ENCODE data around the gene GNB3.
A peak's percentile ranks its signal among the peaks of the same experiment; 100 is the strongest.

GRCh38 chr12:6843118-6843902 lies 2.6 kb downstream of the GNB3 start:
- TF ChIP-seq CTCF (IDR thresholded peaks at IDR 0.05; ENCODE audit: low read depth, low read length, missing input control) (peak; percentile 4), GABPA (IDR thresholded peaks at IDR 0.05 in 1 of 2, conservative IDR thresholded peaks at IDR 0.05 in 1 of 2) (no peak), RAD21 (IDR thresholded peaks at IDR 0.05) (peak in 1 of 2 donors; percentile 42), YY1 (IDR thresholded peaks at IDR 0.05) (no peak), TAF1 (conservative IDR thresholded peaks at IDR 0.05) (no peak), ZBTB33 (IDR thresholded peaks at IDR 0.05) (no peak), SP1 (IDR thresholded peaks at IDR 0.05) (no peak), MAX (IDR thresholded peaks at IDR 0.05) (no peak), REST (IDR thresholded peaks at IDR 0.05) (no peak), NR2F2 (IDR thresholded peaks at IDR 0.05) (no peak), RXRA (IDR thresholded peaks at IDR 0.05) (no peak), HNF4A (conservative IDR thresholded peaks at IDR 0.05) (no peak)
